Measurements from ENCODE around the gene MPRIP. TPM values are rescaled to one million over a fixed set of nuclear protein-coding genes. Genes with fewer than 3 reads are reported as not detected.

Gene MPRIP
- total RNA-seq, 1 experiment from 2014 or later: 258 TPM

DNA sequence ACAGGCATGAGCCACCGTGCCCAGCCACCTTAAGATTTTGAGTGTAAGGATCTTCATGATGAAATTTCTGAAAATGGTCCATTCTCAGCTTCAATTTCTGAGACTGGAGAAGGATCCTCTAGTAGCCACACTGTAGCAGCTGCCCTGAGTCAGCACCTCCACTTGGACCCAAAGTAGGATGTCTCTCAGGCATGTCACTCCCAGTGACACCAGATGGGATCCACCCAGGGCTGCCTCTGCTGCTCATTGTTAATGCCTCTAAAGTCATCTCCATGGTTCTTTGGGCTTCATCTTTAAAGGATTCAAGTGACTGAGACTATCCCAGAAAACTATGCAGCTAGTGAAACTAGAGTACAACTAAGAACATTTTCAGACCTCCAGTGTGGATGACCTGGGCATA lies 156.0 kb downstream of the MPRIP start (continued):
- TF ChIP-seq ATF3 (IDR thresholded peaks at IDR 0.05): no peak

GRCh38 chr17:17200311-17200710 lies 158.1 kb downstream of the MPRIP start:
- TF ChIP-seq ELF1 (IDR thresholded peaks at IDR 0.05; ENCODE audit: borderline replicate concordance, low read depth) (no peak), RAD21 (IDR thresholded peaks at IDR 0.05; ENCODE audit: low read depth) (no peak), FOSL1 (IDR thresholded peaks at IDR 0.05; ENCODE audit: low read depth) (no peak), SRF (IDR thresholded peaks at IDR 0.05; ENCODE audit: low read depth) (no peak), EZH2 (IDR thresholded peaks at IDR 0.05) (no peak), SIN3A (IDR thresholded peaks at IDR 0.05; ENCODE audit: low read depth) (no peak), EZH2phosphoT487 (IDR thresholded peaks at IDR 0.05; ENCODE audit: borderline replicate concordance) (no peak), POLR2A (IDR thresholded peaks at IDR 0.05; ENCODE audit: borderline replicate concordance, extremely low read depth, insufficient read depth, insufficient read length) (no peak), CEBPB (IDR thresholded peaks at IDR 0.05; ENCODE audit: low read depth) (no peak), ZFX (IDR thresholded peaks at IDR 0.05) (no peak), ATF3 (IDR thresholded peaks at IDR 0.05) (no peak)
- TF ChIP-seq, protein P1, sequence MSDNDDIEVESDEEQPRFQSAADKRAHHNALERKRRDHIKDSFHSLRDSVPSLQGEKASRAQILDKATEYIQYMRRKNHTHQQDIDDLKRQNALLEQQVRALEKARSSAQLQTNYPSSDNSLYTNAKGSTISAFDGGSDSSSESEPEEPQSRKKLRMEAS (IDR thresholded peaks at IDR 0.05): no peak
- H4K20me1 ChIP-seq (ENCODE audit: insufficient read depth): no peaks in the 10 kb centered on the region
- intact Hi-C loops (cut with micrococcal nuclease): no loop called here
- no peaks in the 10 kb centered on the region for H3K9me3 ChIP-seq (ENCODE audit: control insufficient read depth in 1 of 2, insufficient read depth in 1 of 2, low read depth in 1 of 2, low read length in 2 of 2)
- H3K4me2 ChIP-seq (ENCODE audit: low read length): no peak overlapping the region
- no peak overlapping the region for H3K9ac ChIP-seq (ENCODE audit: low read length)
- H3K4me3 ChIP-seq (replicated peaks in 1 of 2; ENCODE audit: low read depth in 1 of 2, low read length in 2 of 2): no peak overlapping the region
- ATAC-seq (no peak), DNase-seq (ENCODE audit: low read depth, low spot score) (no peak)
- H3K36me3 ChIP-seq (ENCODE audit: control insufficient read depth in 1 of 2, insufficient read depth in 2 of 2, low read length in 2 of 2): peaks cover 6 to 28% of the 10 kb centered on the region in 2 experiments
- H3K27ac ChIP-seq (ENCODE audit: low read depth, low read length): no peak overlapping the region
- BruUV-seq (replicated peaks): no TSS peak
- POLR2A ChIA-PET: no interaction called here
- no peaks in the 10 kb centered on the region for H3K27me3 ChIP-seq (ENCODE audit: insufficient read depth, low read length)
- CTCF ChIA-PET: no interaction called here
- no peak overlapping the region for H2AFZ ChIP-seq (ENCODE audit: low read depth, low read length, poor library complexity, severe bottlenecking)
- peaks cover 26% of the 10 kb centered on the region for H3K79me2 ChIP-seq (ENCODE audit: insufficient read depth, low read length)
- peaks cover 7 to 14% of the 10 kb centered on the region in 2 experiments for H3K4me1 ChIP-seq (ENCODE audit: control insufficient read depth in 1 of 2, insufficient read depth in 2 of 2, low read length in 2 of 2)
- H3K9me2 ChIP-seq (ENCODE audit: insufficient read depth): no peaks in the 10 kb centered on the region
- RAD21 ChIA-PET (ENCODE audit: low non-redundant PET in 1 of 2, low total read pairs in 2 of 2, uncharacterized antibody in 2 of 2, unreplicated experiment in 2 of 2): interaction anchor here in 1 of 2 experiments (0.6 kb wide), 1 partner anchor 67 kb away, joined by 4 read pairs; no protein-coding TSS in a partner anchor
